Measurements from ENCODE around the gene CHRNG. TPM values are rescaled to one million over a fixed set of nuclear protein-coding genes. Genes with fewer than 3 reads are reported as not detected.

The CHRNG gene
- total RNA-seq, 2 experiments from 2014 or later: not detected

DNA sequence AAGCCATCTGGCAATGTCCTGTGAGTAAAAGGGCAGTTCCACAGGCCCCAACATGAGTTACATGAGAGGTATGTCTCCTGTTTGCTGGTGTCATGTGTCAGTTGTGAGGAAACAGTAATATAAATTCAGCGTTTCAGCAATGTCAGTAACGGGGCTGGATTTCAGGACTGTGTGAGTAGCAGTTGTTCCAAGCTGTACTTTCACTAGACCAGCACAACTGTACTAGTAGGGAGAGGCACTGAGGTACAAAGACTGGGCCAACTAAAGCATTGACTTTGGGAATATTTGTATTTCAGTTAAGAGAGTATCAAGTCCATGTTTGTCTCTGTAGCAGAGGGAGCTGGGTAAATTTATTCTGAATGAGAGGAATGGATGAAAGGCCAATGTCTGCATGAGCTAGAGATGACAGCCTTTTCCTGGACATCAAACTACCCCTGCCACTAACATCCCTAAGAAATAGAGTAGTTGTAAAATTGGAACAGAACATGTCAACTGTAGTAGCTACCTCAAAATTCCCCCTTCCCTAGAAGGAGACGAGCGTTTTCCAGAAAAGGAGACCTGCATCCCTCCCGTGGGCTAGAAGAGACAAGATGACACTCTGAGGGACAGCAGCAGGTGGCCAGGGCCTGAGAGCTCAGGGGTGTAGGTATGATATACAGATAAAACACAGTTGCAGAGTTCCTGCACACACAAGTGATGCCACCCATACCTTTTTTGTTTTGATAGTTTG, 35.3 kb downstream of the CHRNG start:
- Mint-ChIP-seq H3K27ac (no peak overlapping the region), H3K4me3 (no peak overlapping the region), H3K36me3 (peaks cover 15% of the 10 kb centered on the region), H3K27me3 (no peaks in the 10 kb centered on the region), H3K9me3 (no peaks in the 10 kb centered on the region), H3K4me1 (peaks cover 6% of the 10 kb centered on the region)
- POLR2A ChIA-PET: no interaction called here
- DNase-seq (no peak), ATAC-seq (ENCODE audit: low read depth) (no peak)

GRCh38 chr2:232575404-232575746, 35.9 kb downstream of the CHRNG start:
- no peak for DNase-seq
- POLR2A ChIA-PET: no interaction called here
- no peak for ATAC-seq (ENCODE audit: low read depth)
- Mint-ChIP-seq H3K36me3 (peaks cover 17% of the 10 kb centered on the region), H3K4me3 (no peak overlapping the region), H3K4me1 (peaks cover 12% of the 10 kb centered on the region), H3K27me3 (no peaks in the 10 kb centered on the region), H3K9me3 (no peaks in the 10 kb centered on the region), H3K27ac (no peak overlapping the region)

DNA sequence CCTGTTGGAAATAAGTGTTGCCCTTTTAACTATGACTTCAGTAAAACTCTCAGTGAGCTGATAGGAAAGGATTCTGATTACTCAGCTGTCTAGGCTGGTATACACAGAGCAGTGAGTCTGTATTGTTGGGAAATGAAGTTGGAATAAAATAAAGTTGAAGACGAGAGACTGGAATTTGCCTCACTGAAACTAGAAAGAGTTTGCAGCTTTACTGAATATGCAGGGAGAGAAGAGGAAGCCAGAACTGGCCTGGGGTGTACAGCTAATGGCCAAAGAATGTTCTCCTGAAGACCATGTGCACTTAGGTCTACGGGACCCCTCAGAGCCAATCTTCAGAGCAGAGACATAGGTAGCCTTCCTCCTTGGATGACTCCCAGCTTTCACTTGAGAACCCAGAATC, 37.5 kb downstream of the CHRNG start:
- Mint-ChIP-seq H3K27me3 (no peaks in the 10 kb centered on the region), H3K4me3 (no peak overlapping the region), H3K9me3 (no peaks in the 10 kb centered on the region), H3K4me1 (peaks cover 16% of the 10 kb centered on the region), H3K27ac (no peak overlapping the region), H3K36me3 (peaks cover 28% of the 10 kb centered on the region)
- DNase-seq (no peak), ATAC-seq (ENCODE audit: low read depth) (no peak)
- POLR2A ChIA-PET: no interaction called here

GRCh38 chr2:232577841-232578240, 38.3 kb downstream of the CHRNG start:
- no peak for ATAC-seq (ENCODE audit: low read depth)
- POLR2A ChIA-PET: no interaction called here
- Mint-ChIP-seq H3K27me3 (no peaks in the 10 kb centered on the region), H3K9me3 (no peaks in the 10 kb centered on the region), H3K4me3 (no peak overlapping the region), H3K27ac (no peak overlapping the region), H3K4me1 (peaks cover 16% of the 10 kb centered on the region), H3K36me3 (peaks cover 35% of the 10 kb centered on the region)
- DNase-seq: no peak

DNA sequence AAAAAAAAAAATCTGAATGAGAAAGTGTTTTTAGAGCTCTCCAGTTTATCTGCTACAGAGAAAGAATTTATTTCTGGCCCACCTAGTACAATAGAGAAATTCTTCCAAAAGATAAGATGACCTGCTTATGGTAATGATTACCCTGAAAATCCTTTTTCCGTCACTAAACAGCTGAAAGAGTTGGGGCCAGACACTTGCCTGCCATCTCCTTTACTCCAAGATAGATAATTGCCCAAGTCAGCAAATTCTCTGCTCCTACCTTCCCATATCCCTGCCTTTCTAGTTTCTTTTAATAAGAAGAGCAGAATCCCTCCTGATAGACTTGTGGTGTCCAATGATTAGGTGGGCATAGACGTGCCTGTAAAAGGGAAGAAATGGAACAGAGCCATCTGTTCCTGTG, 39.1 kb downstream of the CHRNG start:
- Mint-ChIP-seq H3K4me3 (no peak overlapping the region), H3K36me3 (peaks cover 40% of the 10 kb centered on the region), H3K27me3 (no peaks in the 10 kb centered on the region), H3K4me1 (peaks cover 16% of the 10 kb centered on the region), H3K9me3 (no peaks in the 10 kb centered on the region), H3K27ac (no peak overlapping the region)
- ATAC-seq (ENCODE audit: low read depth): no peak
- no peak for DNase-seq
- POLR2A ChIA-PET: interaction anchor here (1.2 kb wide), 1 partner anchor 27 kb away, joined by 6 read pairs; no protein-coding TSS in a partner anchor

DNA sequence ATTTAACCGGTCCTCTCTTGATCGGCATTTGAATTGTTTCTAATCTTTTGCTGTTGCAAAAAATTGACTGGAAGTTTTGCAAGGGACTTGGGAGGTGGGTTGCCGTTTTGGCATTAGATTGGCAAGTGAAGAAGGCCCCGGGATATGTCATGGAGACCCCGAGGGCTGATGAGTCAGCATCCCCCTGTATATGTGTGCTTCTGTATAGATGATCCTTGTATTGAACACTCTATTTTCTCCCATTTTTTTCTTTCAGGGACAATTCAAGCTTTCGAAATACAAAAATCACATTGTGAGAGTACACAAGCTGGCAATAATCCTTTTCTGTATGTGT, 41.1 kb downstream of the CHRNG start:
- Mint-ChIP-seq H3K27ac (no peak overlapping the region), H3K4me1 (peaks cover 16% of the 10 kb centered on the region), H3K9me3 (no peaks in the 10 kb centered on the region), H3K27me3 (no peaks in the 10 kb centered on the region), H3K4me3 (no peak overlapping the region), H3K36me3 (peaks cover 34% of the 10 kb centered on the region)
- ATAC-seq (ENCODE audit: low read depth): no peak
- no peak for DNase-seq
- POLR2A ChIA-PET: interaction anchor here (1.0 to 1.2 kb wide), 2 partner anchors 30 to 687 kb away, joined by 3 read pairs; partner anchors contain the start of gene TIGD1

DNA sequence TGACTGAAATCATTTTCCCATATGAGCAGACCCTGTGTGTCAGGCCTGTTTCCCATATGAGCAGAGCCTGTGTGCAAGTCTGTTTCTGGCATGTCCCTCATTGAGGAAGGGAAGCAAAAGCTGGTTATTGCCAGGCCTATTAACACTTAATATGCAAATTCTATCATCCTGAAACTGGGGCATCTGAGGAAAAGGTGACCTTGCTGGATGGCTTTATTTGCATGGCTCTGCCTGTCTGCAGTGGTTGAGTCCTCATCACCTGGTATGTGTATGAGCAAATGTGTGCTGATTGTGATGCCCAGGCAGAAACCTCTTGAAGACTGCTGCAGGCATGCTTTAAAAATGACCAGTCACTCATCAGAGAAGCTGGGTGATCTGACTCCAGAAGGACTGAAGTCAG, 42.2 kb downstream of the CHRNG start:
- peaks cover 34% of the 10 kb centered on the region for H3K36me3 Mint-ChIP-seq
- no peaks in the 10 kb centered on the region for H3K27me3 Mint-ChIP-seq
- peaks cover 15% of the 10 kb centered on the region for H3K4me1 Mint-ChIP-seq
- H3K4me3 Mint-ChIP-seq: no peak overlapping the region
- H3K9me3 Mint-ChIP-seq: no peaks in the 10 kb centered on the region
- no peak for ATAC-seq (ENCODE audit: low read depth)
- POLR2A ChIA-PET: no interaction called here
- no peak for DNase-seq
- no peak overlapping the region for H3K27ac Mint-ChIP-seq

GRCh38 chr2:232584238-232584637, 44.7 kb downstream of the CHRNG start:
- H3K27me3 Mint-ChIP-seq: no peaks in the 10 kb centered on the region
- no peak for ATAC-seq (ENCODE audit: low read depth)
- no peak for DNase-seq
- no peaks in the 10 kb centered on the region for H3K9me3 Mint-ChIP-seq
- no peak overlapping the region for H3K27ac Mint-ChIP-seq
- H3K4me1 Mint-ChIP-seq: peaks cover 15% of the 10 kb centered on the region
- peaks cover 29% of the 10 kb centered on the region for H3K36me3 Mint-ChIP-seq
- no peak overlapping the region for H3K4me3 Mint-ChIP-seq
- POLR2A ChIA-PET: interaction anchor here (1.0 kb wide), 1 partner anchor 33 kb away, joined by 3 read pairs; the partner anchor contains the start of genes EIF4E2 and TIGD1

- H3K4me1 Mint-ChIP-seq: no peaks in the 10 kb centered on the region
- H3K4me3 Mint-ChIP-seq: no peak overlapping the region
- POLR2A ChIA-PET: no interaction called here
- H3K27ac Mint-ChIP-seq: no peak overlapping the region
- ATAC-seq (ENCODE audit: low read depth): no peak
- no peaks in the 10 kb centered on the region for H3K27me3 Mint-ChIP-seq
- peaks cover 12% of the 10 kb centered on the region for H3K36me3 Mint-ChIP-seq
- H3K9me3 Mint-ChIP-seq: no peaks in the 10 kb centered on the region
- no peak for DNase-seq
These were observed 47.5 kb downstream of the CHRNG start for GRCh38 chr2:232586943-232587505.

DNA sequence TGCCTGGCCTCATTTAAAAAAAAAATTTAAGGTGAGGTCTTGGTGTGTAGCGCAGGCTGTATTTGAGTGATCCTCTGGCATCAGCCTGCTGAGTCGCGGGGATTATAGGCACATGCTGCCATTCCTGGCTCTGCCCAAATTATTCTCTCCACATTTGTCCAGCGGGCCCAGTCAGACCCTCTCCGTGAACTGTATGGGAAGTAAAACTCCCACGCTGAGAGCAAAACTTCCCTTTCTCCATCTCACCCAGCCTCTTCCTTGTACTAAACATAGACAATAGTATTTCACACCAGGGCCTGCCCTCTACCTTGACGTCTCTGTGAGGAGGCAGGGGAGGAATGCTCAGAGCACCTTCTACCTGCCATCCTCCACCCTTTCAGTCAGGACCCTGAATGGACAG, 48.0 kb downstream of the CHRNG start:
- no peak for DNase-seq
- H3K36me3 Mint-ChIP-seq: peaks cover 8% of the 10 kb centered on the region
- H3K27me3 Mint-ChIP-seq: no peaks in the 10 kb centered on the region
- H3K4me1 Mint-ChIP-seq: no peaks in the 10 kb centered on the region
- H3K27ac Mint-ChIP-seq: no peak overlapping the region
- no peaks in the 10 kb centered on the region for H3K9me3 Mint-ChIP-seq
- H3K4me3 Mint-ChIP-seq: no peak overlapping the region
- no peak for ATAC-seq (ENCODE audit: low read depth)
- POLR2A ChIA-PET: no interaction called here

DNA sequence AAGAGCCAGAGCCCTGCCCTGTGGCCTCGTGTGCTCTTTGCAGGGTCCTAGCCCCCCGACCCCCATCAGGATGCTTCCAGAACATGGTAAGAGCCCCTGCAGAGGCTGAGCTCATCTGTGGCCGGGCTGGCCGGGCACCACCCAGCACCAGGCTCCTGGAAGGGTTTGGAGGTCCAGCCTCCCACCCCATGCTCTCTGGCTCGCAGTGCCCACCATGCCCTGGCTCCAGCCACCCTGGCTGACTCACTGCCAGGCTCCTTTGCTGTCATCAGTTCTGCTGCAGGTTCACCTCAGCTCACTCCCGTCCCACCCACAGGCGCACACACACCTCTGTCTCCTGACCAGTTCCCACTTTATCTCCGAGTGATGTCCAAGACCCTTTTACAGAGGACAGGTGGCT, 48.5 kb downstream of the CHRNG start:
- Mint-ChIP-seq H3K4me1 (peaks cover 3% of the 10 kb centered on the region), H3K9me3 (no peaks in the 10 kb centered on the region), H3K4me3 (no peak overlapping the region), H3K27me3 (no peaks in the 10 kb centered on the region), H3K27ac (no peak overlapping the region), H3K36me3 (peaks cover 4% of the 10 kb centered on the region)
- ATAC-seq (ENCODE audit: low read depth): no peak
- DNase-seq: no peak
- POLR2A ChIA-PET: no interaction called here

- Mint-ChIP-seq H3K27me3 (no peaks in the 10 kb centered on the region), H3K9me3 (no peaks in the 10 kb centered on the region), H3K36me3 (no peaks in the 10 kb centered on the region), H3K27ac (no peak overlapping the region), H3K4me3 (no peak overlapping the region), H3K4me1 (peaks cover 7% of the 10 kb centered on the region)
- no peak for ATAC-seq (ENCODE audit: low read depth)
- POLR2A ChIA-PET: no interaction called here
- DNase-seq: no peak
These were observed 49.4 kb downstream of the CHRNG start for GRCh38 chr2:232588680-232589585.

GRCh38 chr2:232592772-232593395, 53.4 kb downstream of the CHRNG start:
- no peak overlapping the region for H3K4me3 Mint-ChIP-seq
- POLR2A ChIA-PET: no interaction called here
- no peak for ATAC-seq (ENCODE audit: low read depth)
- peaks cover 7% of the 10 kb centered on the region for H3K4me1 Mint-ChIP-seq
- H3K36me3 Mint-ChIP-seq: no peaks in the 10 kb centered on the region
- H3K9me3 Mint-ChIP-seq: no peaks in the 10 kb centered on the region
- no peak overlapping the region for H3K27ac Mint-ChIP-seq
- no peak for DNase-seq
- no peaks in the 10 kb centered on the region for H3K27me3 Mint-ChIP-seq
